GM12878 (cell line): ENCODE measurements around the gene BHLHA15. TPM values are rescaled to one million over a fixed set of nuclear protein-coding genes. Genes with fewer than 3 reads are reported as not detected.

Experiments used
- ATAC-seq: fragments of 200-7000 bp; cut with Tn5 transposase; 3 replicates; pipeline ENCODE4 v1.9.1; 2020; ENCODE audit warnings: mild to moderate bottlenecking, moderate library complexity
- BruUV-seq: library from RNA; stranded (reverse); fragments of 400-500 nt; replicated peaks from 2 replicates; lab custom pipeline; 2021; lab: Mats Ljungman, UMichigan
- CTCF ChIA-PET: fragments of 300-600 bp; sonication (Branson Sonifier 250); formaldehyde crosslinking; extraction: SDS; loops from one replicate; lab custom pipeline; 2021; ENCODE audit warnings: inconsistent platforms; lab: Yijun Ruan, JAX
- POLR2A ChIA-PET: fragments of 350-600 bp; formaldehyde crosslinking; extraction: SDS; loops from one replicate; lab custom pipeline; 2021; ENCODE audit warnings: inconsistent platforms; lab: Charles Lee
- RAD21 ChIA-PET: fragments of 300-600 bp; sonication (Branson Sonifier 250); formaldehyde crosslinking; loops from one replicate; lab custom pipeline; 2023; ENCODE audit warnings: antibody characterized with exemption; ENCODE audit not compliant: unreplicated experiment; lab: Charles Lee
- SMC1A ChIA-PET: fragments of 300-600 bp; sonication (Branson Sonifier 250); formaldehyde crosslinking; loops from one replicate; lab custom pipeline; 2023; ENCODE audit not compliant: unreplicated experiment, uncharacterized antibody; lab: Charles Lee
- DNase-seq: peaks from one replicate; pipeline ENCODE4 v3.0.0-alpha.2; 2011; ENCODE audit warnings: low read depth, low spot score
- FAIRE-seq: peaks from 3 replicates; lab custom pipeline; 2011; peaks lifted over from hg19 to GRCh38; lab: Jason Lieb, UNC
- H2AFZ ChIP-seq: 2 replicates; pipeline ENCODE4 v1.6.0; 2011; ENCODE audit warnings: low read depth, low read length, control low read depth; ENCODE audit not compliant: control insufficient read depth
- H3K27ac ChIP-seq: 2 replicates; pipeline ENCODE4 v1.5.1; 2011; ENCODE audit warnings: control low read depth; ENCODE audit not compliant: control insufficient read depth, insufficient read depth
- H3K27me3 ChIP-seq, 2 experiments: replicated peaks in 1 of 2; 2 replicates each; pipeline versions ENCODE4 v1.6.0 to v1.6.1; 2011; ENCODE audit warnings: low read length in 1 of 2; ENCODE audit not compliant: control insufficient read depth in 2 of 2, insufficient read depth in 2 of 2
- H3K36me3 ChIP-seq, 2 experiments: 2 replicates each; pipeline ENCODE4 v1.5.1; 2011; ENCODE audit warnings: low read length in 1 of 2; ENCODE audit not compliant: control insufficient read depth in 2 of 2, insufficient read depth in 2 of 2
- H3K4me1 ChIP-seq: 2 replicates; pipeline ENCODE4 v1.6.1; 2011; ENCODE audit warnings: mild to moderate bottlenecking, low read length, moderate library complexity, mixed read lengths; ENCODE audit not compliant: control insufficient read depth, insufficient read depth
- H3K4me2 ChIP-seq: 2 replicates; pipeline ENCODE4 v1.6.0; 2011; ENCODE audit warnings: control low read depth; ENCODE audit not compliant: control insufficient read depth, insufficient read depth
- H3K4me3 ChIP-seq: fragments of 200-600 bp; sonication (generic); 2 replicates; pipeline ENCODE4 v1.5.1; 2016
- H3K79me2 ChIP-seq: 2 replicates; pipeline ENCODE4 v1.6.0; 2011; ENCODE audit warnings: low read length; ENCODE audit not compliant: control insufficient read depth, insufficient read depth
- H3K9ac ChIP-seq: 2 replicates; pipeline ENCODE4 v1.8.0; 2011; ENCODE audit warnings: low read length, control low read depth, mixed read lengths; ENCODE audit not compliant: control insufficient read depth, insufficient read depth
- H3K9me3 ChIP-seq: replicated peaks from 3 replicates; pipeline ENCODE4 v1.5.1; 2011; ENCODE audit warnings: mild to moderate bottlenecking, low read length; ENCODE audit not compliant: control insufficient read depth, insufficient read depth
- H4K20me1 ChIP-seq: 2 replicates; pipeline ENCODE4 v1.6.0; 2011; ENCODE audit not compliant: control insufficient read depth, insufficient read depth
- ATF7 ChIP-seq: fragments of 450-650 bp; IDR thresholded peaks from 2 replicates; pipeline ENCODE4 v1.6.1; 2016; ENCODE audit warnings: low read depth, mild to moderate bottlenecking
- CHD2 ChIP-seq: IDR thresholded peaks from 2 replicates; pipeline ENCODE4 v1.6.1; 2011; ENCODE audit warnings: low read depth, low read length, improper control_type of control experiment, borderline replicate concordance
- KDM1A ChIP-seq: fragments of 200-600 bp; sonication (generic); IDR thresholded peaks from 2 replicates; pipeline ENCODE4 v1.6.1; 2016; ENCODE audit warnings: borderline replicate concordance
- NR2C2 ChIP-seq: IDR thresholded peaks from 2 replicates; pipeline ENCODE4 v1.6.1; 2011; ENCODE audit warnings: borderline replicate concordance, low read depth; ENCODE audit not compliant: control insufficient read depth, insufficient read length
- NR2F1 ChIP-seq: fragments of 450-650 bp; conservative IDR thresholded peaks from 2 replicates; pipeline ENCODE4 v1.6.1; 2017; ENCODE audit warnings: mild to moderate bottlenecking
- PAX5 ChIP-seq: IDR thresholded peaks from 2 replicates; pipeline ENCODE4 v1.6.1; 2011; ENCODE audit warnings: low read depth, low read length, borderline replicate concordance
- RELA ChIP-seq: fragments of 450-650 bp; IDR thresholded peaks from 2 replicates; pipeline ENCODE4 v1.8.0; 2014; ENCODE audit warnings: borderline replicate concordance; ENCODE audit not compliant: partially characterized antibody
- SREBF2 ChIP-seq: IDR thresholded peaks from 2 replicates; pipeline ENCODE4 v1.6.1; 2012; ENCODE audit warnings: mild to moderate bottlenecking, low read length
- USF1 ChIP-seq: IDR thresholded peaks from 2 replicates; pipeline ENCODE4 v1.6.1; 2011; ENCODE audit warnings: borderline replicate concordance, low read depth, mild to moderate bottlenecking, moderate library complexity, mixed read lengths, low read length; ENCODE audit not compliant: insufficient read depth; ENCODE audit errors: extremely low read length
- ZBTB33 ChIP-seq: fragments of 450-650 bp; IDR thresholded peaks from 2 replicates; pipeline ENCODE4 v1.6.1; 2017; ENCODE audit warnings: mild to moderate bottlenecking
- ZNF622 ChIP-seq: fragments of 450-650 bp; IDR thresholded peaks from 2 replicates; pipeline ENCODE4 v1.6.1; 2017; ENCODE audit warnings: mild to moderate bottlenecking, inconsistent platforms
- WGBS: methylation state at CpG from one replicate; pipeline ENCODE4 v1.1.6; 2016; ENCODE audit warnings: low lambda C conversion rate; ENCODE audit not compliant: insufficient replicate concordance, insufficient coverage; ENCODE audit errors: missing lambda C conversion rate; 5-methylcytosine and 5-hydroxymethylcytosine counted together
- in situ Hi-C: fragments of 300-500 bp; cut with MboI; formaldehyde crosslinking; loops from 9 replicates; pipeline ENCODE4 v1.14.3; 2018; ENCODE audit warnings: mixed read lengths
- intact Hi-C: fragments of 100-400 bp; cut with micrococcal nuclease; formaldehyde crosslinking; loops from one replicate; pipeline ENCODE4 v1.14.2; 2022; ENCODE audit not compliant: unreplicated experiment
- polyA plus RNA-seq, 11 experiments: library from polyadenylated mRNA; depleted of rRNA in 4 of 11; unstranded in 6 of 11; stranded (reverse) in 5 of 11; fragments of >200 nt; fragmentation: Nextera tagmentation in 4 of 11; fragmentation: Illumina TruSeq in 1 of 11; extraction: Ambion mirVana in 4 of 11; extraction: Trizol in 1 of 11; gene quantifications; 1 replicate in 1 of 11; 2 replicates in 10 of 11; pipeline versions ENCODE4 v1.2.1 to v1.2.3, GENCODE V29; 2011 to 2016; ENCODE audit warnings: inconsistent platforms in 2 of 11, missing spikeins in 2 of 11, low read depth in 1 of 11
- total RNA-seq, 4 experiments: library from RNA; depleted of rRNA in 3 of 4; stranded (reverse); fragments of >200 nt in 3 of 4; fragmentation: Illumina TruSeq in 1 of 4; extraction: Trizol in 1 of 4; gene quantifications; 2 replicates each; pipeline versions ENCODE4 v1.2.1 to v1.2.3, GENCODE V29; 2013 to 2021
- TF ChIP-seq, protein P1 (sequence below): fragments of 450-650 bp; IDR thresholded peaks from 2 replicates; pipeline ENCODE4 v1.6.1; 2018; ENCODE audit warnings: mild to moderate bottlenecking, low read depth, moderate library complexity; ENCODE audit not compliant: partially characterized antibody

Gene BHLHA15
- total and polyA plus RNA-seq, 10 of the 15 experiments (the other 5 are each of a cell fraction or from before 2014, with no cell fraction given), result 0.54 to 4.2 (median 2.5) TPM; not detected in 4

DNA sequence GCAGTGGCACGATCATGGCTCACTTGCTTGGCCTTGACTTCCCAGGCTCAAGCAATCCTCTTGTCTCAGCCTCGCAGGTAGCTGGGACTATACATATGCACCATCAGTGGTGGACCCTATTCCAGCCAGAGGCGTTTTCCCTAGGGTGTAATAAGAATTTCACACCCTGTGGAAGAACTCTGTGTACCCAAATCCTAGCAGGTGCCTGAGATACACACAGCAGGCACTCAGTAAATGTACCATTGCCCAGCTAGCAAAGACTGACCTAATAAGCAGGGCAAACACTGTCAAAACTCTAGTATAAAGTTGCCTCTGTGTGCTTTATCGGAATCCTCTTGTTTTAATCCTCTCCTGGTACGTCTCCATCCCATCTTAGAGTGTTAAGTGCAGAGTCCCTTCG is 33.7 kb upstream of the BHLHA15 start:
- no peaks in the 10 kb centered on the region for H4K20me1 ChIP-seq
- no peaks in the 10 kb centered on the region for H3K4me1 ChIP-seq
- TF ChIP-seq SREBF2, result no peak
- TF ChIP-seq NR2C2, result no peak
- TF ChIP-seq, protein P1, sequence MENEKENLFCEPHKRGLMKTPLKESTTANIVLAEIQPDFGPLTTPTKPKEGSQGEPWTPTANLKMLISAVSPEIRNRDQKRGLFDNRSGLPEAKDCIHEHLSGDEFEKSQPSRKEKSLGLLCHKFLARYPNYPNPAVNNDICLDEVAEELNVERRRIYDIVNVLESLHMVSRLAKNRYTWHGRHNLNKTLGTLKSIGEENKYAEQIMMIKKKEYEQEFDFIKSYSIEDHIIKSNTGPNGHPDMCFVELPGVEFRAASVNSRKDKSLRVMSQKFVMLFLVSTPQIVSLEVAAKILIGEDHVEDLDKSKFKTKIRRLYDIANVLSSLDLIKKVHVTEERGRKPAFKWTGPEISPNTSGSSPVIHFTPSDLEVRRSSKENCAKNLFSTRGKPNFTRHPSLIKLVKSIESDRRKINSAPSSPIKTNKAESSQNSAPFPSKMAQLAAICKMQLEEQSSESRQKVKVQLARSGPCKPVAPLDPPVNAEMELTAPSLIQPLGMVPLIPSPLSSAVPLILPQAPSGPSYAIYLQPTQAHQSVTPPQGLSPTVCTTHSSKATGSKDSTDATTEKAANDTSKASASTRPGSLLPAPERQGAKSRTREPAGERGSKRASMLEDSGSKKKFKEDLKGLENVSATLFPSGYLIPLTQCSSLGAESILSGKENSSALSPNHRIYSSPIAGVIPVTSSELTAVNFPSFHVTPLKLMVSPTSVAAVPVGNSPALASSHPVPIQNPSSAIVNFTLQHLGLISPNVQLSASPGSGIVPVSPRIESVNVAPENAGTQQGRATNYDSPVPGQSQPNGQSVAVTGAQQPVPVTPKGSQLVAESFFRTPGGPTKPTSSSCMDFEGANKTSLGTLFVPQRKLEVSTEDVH, result no peak
- TF ChIP-seq NR2F1, result no peak
- TF ChIP-seq USF1, result no peak
- TF ChIP-seq ZBTB33, result no peak
- no peak for TF ChIP-seq CHD2
- no peak for TF ChIP-seq KDM1A
- no peak for TF ChIP-seq RELA
- TF ChIP-seq PAX5, result no peak
- no peak for TF ChIP-seq ZNF622
- TF ChIP-seq ATF7, result no peak
- no peaks in the 10 kb centered on the region for H3K27me3 ChIP-seq
- H3K4me3 ChIP-seq, result no peak overlapping the region
- BruUV-seq, result no TSS peak
- ChIA-PET CTCF (interaction anchor here (1.5 to 4.5 kb wide), 3 partner anchors 9 to 156 kb away, joined by 3 to 31 read pairs (median 12); no protein-coding TSS in a partner anchor), POLR2A (no interaction called here), SMC1A (interaction anchor here (1.6 kb wide), 1 partner anchor 9 kb away, joined by 5 read pairs; no protein-coding TSS in a partner anchor), RAD21 (interaction anchor here (1.2 to 1.6 kb wide), 2 partner anchors 9 to 73 kb away, joined by 5 to 7 read pairs; no protein-coding TSS in a partner anchor)
- H3K4me2 ChIP-seq, result no peak overlapping the region
- H3K36me3 ChIP-seq, result no peaks in the 10 kb centered on the region; a peak in 2 of 4 replicates
- 96% methylated on average over 6 of the region's 6 CpGs for WGBS
- no peak for DNase-seq
- no peak overlapping the region for H3K27ac ChIP-seq
- intact Hi-C loops, result no loop called here
- no peaks in the 10 kb centered on the region for H3K9me3 ChIP-seq
- ATAC-seq, result no peak
- no peak overlapping the region for H2AFZ ChIP-seq
- FAIRE-seq, result no peak
- H3K79me2 ChIP-seq, result no peaks in the 10 kb centered on the region
- no peak overlapping the region for H3K9ac ChIP-seq
- in situ Hi-C loops, result no loop called here
